GM21786 (cell line): ENCODE data around the gene KANSL3.
"Not testable (repeated sequence)": the region's sequence is repeated elsewhere in the genome, so short reads cannot be mapped to it uniquely, and the experiment has no call there.

Experiments
- ATAC-seq: cut with Tn5 transposase; IDR thresholded peaks from one replicate; pipeline ENCODE4 v1.9.1; 2021; ENCODE audit not compliant: unreplicated experiment

KANSL3 gene

GRCh38 chr2:96638144-96639121 lies at the start of gene KANSL3:
TSS of gene KANSL3 (minus strand) at chr2:96638312. CDS start at chr2:96637135, 1,177 bp downstream.
- peak; percentile 64 for ATAC-seq

DNA sequence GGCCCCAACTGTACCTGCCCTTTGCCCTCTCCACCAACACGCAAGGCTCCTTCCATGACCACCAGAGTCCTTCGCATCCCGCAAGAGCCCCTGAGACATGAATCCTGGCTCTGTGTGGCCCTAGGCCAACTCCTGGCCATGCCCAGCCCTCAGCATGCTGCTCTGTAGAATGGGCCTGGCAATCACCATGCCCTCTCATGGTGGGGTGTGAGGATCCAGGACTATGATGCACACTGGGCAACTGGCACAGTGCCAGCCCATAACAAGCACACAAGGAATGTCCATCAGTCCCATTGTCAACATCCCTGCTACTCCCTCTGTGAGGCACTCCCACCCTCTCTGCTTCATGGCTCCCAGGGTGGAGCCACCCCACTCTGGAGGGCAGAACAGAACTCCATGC lies 49.2 kb upstream of the KANSL3 start:
- ATAC-seq, result no peak

- ATAC-seq, result no peak
Observed at GRCh38 chr2:96685577-96686459, 47.7 kb upstream of the KANSL3 start.

DNA sequence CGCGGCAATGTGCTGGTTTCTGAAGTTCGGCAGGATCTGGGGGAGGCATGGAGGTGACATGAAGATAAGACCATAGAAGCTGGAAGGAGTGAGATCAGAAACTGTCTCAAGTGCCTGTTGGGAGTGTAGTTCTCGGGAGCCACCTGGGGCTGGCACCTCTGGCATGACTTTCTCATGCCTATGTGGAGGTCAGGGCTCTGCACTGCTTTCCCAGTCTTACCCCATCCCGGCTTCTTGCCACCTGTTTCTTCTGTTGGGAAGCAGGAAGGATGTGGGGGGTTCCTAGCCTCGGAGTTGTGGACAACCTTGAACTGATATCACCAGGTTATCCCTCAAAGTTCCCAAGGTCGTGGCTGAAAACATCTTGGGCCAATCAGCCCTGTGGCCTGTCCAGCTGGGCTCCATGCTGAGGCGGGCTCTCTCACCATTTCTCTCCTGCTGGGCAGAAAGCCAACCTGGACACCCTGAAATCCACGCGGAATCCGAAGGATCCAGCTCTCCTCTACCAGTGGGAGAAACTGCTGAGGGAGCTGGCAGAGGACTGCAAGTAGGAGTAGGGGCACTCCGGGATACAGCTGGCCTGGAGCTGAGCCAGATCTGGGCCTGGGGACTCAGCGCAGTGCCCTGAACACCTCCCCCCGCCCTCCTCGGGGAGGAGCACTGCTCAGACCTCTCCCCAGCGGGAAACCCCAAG lies 46.9 kb upstream of the KANSL3 start:
- ATAC-seq, result no peak

DNA sequence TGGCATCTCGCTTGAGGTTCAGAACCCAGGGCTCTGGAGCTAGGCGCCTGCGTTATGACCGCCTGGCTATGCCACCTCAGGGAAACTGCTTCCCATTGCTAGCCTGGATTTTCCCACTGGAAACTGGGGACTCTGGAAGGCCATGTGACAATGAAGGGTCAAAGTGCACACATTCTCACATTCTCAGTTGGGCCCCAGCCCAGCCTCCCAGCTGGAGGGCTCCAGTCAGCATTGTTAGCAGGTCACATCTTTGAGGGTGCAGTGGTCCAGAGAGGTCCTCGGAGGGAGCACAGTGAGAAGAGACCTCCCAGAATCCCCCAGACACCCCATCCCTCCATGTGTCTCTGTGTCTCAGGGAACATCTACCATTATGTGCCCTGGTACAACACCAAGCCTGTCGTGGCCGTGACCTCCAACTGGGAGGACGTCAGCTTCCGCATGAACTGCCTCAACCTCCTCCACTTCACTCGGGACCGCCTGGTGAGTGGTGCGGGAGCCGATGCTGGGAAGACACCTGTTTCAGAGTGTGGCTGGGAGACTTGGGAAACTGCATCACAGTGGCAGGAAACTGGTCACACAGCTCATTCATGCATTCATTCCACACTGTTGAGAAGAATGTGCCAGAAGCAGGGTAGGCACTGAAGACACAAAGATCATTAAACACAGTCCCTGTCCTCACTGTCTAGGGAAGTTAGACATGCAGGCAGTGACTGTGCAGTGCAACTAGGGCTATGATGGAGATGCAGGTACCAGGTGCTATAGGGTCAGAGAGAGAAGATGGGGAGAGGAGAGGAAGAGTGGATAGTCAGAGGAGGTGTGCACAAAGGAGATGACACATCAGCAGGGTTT lies 46.1 kb upstream of the KANSL3 start:
- ATAC-seq, result no peak

GRCh38 chr2:96683307-96683706 lies 45.2 kb upstream of the KANSL3 start:
- ATAC-seq, result no peak

DNA sequence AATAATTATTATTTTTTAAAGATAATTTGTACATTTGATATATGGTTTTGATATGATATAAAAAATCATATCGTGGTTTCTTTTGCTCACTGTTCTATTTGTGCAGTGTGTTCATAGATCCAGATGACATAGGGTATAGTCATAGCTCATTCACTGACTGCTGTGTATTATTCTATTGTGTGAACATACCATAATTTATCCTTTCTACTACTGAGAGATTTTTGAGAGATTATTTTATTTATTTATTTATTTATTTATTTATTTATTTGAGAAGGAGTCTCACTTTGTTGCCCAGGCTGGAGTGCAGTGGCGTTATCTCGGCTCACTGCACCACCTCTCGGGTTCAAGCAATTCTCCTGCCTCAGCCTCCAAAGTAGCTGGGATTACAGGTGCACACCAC lies 43.4 kb upstream of the KANSL3 start:
- no peak for ATAC-seq

- no peak for ATAC-seq
Observed at GRCh38 chr2:96680561-96681141, 42.5 kb upstream of the KANSL3 start.

DNA sequence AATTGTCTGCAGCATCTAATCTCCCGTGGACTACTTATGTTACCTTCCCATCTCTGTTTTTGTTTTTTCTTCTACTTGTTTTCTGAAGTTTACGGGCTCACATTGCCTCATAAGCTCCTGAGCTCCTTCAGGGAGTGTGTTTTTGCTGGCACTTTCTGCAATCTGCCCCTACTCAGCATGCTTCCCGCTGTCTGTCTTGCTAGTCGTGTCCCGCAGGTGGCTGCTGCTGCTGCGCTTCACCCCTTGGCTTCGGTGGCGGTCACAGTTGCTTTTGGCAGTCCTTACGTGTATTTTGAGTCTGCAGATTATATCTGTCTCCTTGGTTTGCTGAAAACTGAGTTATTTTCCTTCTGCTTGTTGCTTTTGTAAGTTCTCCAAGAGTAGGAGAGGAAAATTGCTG lies 41.7 kb upstream of the KANSL3 start:
- no peak for ATAC-seq

GRCh38 chr2:96669539-96670215 lies 31.6 kb upstream of the KANSL3 start:
- ATAC-seq, result no peak

- no peak for ATAC-seq
Observed at GRCh38 chr2:96668771-96669170, 30.7 kb upstream of the KANSL3 start.

- not testable (repeated sequence) for ATAC-seq
Observed at GRCh38 chr2:96665717-96666116, 27.6 kb upstream of the KANSL3 start.

DNA sequence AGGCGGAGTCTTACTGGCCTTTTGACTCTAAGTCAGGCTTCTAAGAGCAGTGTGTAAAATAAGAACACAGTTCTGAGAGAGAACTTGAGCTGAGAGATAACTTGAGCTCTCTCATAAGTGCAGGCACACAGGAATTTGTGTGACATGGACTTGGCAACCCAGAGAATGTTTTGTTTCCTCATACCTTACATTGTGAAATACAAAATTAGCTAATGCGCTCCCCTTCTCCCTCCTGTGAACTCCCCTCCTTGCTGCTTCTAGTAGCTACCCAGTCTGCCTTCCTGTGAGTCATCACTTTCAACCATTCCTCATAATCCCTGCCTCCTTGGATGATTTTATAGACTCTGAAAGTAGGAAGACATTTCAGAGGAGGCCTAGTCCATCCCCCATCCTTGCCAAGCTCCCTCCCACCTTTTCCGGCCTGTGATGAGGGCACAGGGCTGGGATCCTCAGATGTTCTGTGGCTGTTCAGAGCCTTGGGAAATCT lies 27.0 kb upstream of the KANSL3 start:
- no peak for ATAC-seq

DNA sequence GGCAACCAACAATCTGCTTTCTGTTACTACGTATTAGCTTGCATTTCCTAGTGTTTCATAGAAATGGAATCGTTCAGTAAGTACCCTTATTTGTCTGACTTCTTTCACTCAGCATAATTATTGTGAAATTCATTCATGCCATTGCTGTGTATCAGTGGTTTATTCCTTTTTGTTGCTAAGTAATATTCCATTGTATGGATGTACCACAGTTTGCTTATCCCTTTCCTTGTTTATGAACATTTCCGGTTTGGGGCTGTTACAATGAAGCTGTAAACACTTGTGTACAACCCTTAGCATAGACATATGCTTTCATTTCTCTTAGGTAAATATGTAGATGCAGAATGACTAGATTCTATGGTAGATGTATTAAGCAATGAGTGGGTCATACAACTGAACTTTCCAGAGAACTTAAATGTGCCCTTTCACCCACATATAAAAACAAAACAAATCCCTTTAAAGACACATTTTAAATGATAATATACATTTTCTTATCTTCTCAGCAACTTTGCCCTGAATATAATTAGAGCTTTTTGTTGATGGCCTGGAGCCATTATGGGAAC lies 26.3 kb upstream of the KANSL3 start:
- ATAC-seq, result no peak

- no peak for ATAC-seq
Observed at GRCh38 chr2:96663829-96664228, 25.7 kb upstream of the KANSL3 start.

- no peak for ATAC-seq
Observed at GRCh38 chr2:96663177-96663576, 25.1 kb upstream of the KANSL3 start.

DNA sequence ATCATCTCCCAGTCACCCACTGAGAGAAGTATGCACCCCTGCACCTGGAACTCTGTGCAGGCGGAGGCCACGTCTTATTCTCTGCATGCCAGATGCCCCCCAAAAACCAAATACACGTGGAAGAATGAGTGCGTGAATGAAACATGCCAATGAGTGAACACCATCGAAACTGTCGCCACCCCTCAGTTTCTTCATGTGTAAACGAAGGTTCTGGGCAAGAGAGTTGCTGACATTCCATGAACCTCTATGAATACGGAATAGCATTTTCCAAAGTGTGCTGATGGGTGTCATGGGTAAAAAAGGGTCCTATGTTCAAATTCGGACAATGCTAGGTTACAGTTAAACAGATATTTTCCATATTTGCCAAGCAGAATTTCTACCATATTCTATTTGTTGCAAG lies 24.2 kb upstream of the KANSL3 start:
- ATAC-seq, result no peak

- no peak for ATAC-seq
Observed at GRCh38 chr2:96661324-96661723, 23.2 kb upstream of the KANSL3 start.

DNA sequence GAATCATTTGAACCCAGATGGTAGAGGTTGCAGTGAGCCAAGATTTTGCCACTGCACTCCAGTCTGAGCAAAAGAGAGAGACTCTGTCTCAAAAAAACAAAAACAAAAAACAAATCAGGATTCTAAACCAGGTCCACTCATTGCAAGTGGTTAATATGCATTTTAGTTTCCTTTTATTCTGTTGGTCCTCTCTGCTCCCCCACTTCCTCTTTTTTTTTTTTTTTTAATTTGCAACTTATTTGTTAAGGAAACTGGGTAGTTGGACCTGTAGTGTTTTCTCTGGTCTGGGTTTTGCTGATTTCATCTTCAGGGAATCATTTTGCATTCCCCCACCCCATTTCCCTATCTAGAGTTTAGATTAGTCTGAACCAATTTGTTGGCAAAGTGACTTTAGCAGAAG lies 18.4 kb upstream of the KANSL3 start:
- no peak for ATAC-seq
